Hindlimb muscle (tissue), 1 donor: Measurements from ENCODE around the gene FUBP3. TPM values are rescaled to one million over a fixed set of nuclear protein-coding genes. Genes with fewer than 3 reads are reported as not detected.
A peak's percentile ranks its signal among the peaks of the same experiment; 100 is the strongest.

ENCODE experiments used
- DNase-seq: peaks from one replicate; pipeline ENCODE4 v3.0.0-alpha.2; 2013
- polyA plus RNA-seq: library from polyadenylated mRNA; unstranded; fragments of 120-200 nt; gene quantifications from one replicate; pipeline ENCODE4 v1.2.1, GENCODE V29; 2013; ENCODE audit not compliant: insufficient read length

The FUBP3 gene
- 43.4 TPM for polyA plus RNA-seq

- peak; percentile 94 for DNase-seq
These were observed at the start of gene FUBP3 for GRCh38 chr9:130578865-130579737. Gene FUBP3, plus strand, starts transcription at chr9:130579577. Its CDS starts 104 bp downstream, at chr9:130579681.

GRCh38 chr9:130530938-130531337, 48.4 kb upstream of the FUBP3 start:
- no peak for DNase-seq

GRCh38 chr9:130531670-130532069, 47.7 kb upstream of the FUBP3 start:
- DNase-seq, result no peak

GRCh38 chr9:130532426-130533080, 46.8 kb upstream of the FUBP3 start:
- DNase-seq, result no peak

- no peak for DNase-seq
These were observed 43.4 kb upstream of the FUBP3 start for GRCh38 chr9:130535818-130536521.

GRCh38 chr9:130536701-130537107, 42.7 kb upstream of the FUBP3 start:
- DNase-seq, result no peak

GRCh38 chr9:130537346-130538050, 41.9 kb upstream of the FUBP3 start:
- no peak for DNase-seq

GRCh38 chr9:130539420-130540223, 39.8 kb upstream of the FUBP3 start:
- no peak for DNase-seq

GRCh38 chr9:130541533-130541932, 37.8 kb upstream of the FUBP3 start:
- no peak for DNase-seq

GRCh38 chr9:130542038-130542437, 37.3 kb upstream of the FUBP3 start:
- no peak for DNase-seq

- DNase-seq, result no peak
These were observed 36.7 kb upstream of the FUBP3 start for GRCh38 chr9:130542457-130543228.

- no peak for DNase-seq
These were observed 36.0 kb upstream of the FUBP3 start for GRCh38 chr9:130543368-130543767.

- DNase-seq, result no peak
These were observed 35.5 kb upstream of the FUBP3 start for GRCh38 chr9:130543859-130544258.

GRCh38 chr9:130544364-130544763, 35.0 kb upstream of the FUBP3 start:
- no peak for DNase-seq

GRCh38 chr9:130548103-130548502, 31.3 kb upstream of the FUBP3 start:
- DNase-seq, result no peak

GRCh38 chr9:130549093-130549735, 30.2 kb upstream of the FUBP3 start:
- DNase-seq, result no peak

GRCh38 chr9:130554606-130555005, 24.8 kb upstream of the FUBP3 start:
- no peak for DNase-seq

- no peak for DNase-seq
These were observed 24.3 kb upstream of the FUBP3 start for GRCh38 chr9:130555061-130555460.

GRCh38 chr9:130555968-130556367, 23.4 kb upstream of the FUBP3 start:
- DNase-seq, result no peak

GRCh38 chr9:130556396-130557076, 22.8 kb upstream of the FUBP3 start:
- no peak for DNase-seq
